A549 treated with AZD2906 at 1 μM for 4 hours (cell line): Measurements from ENCODE around the gene APOM. TPM values are rescaled to one million over a fixed set of nuclear protein-coding genes. Genes with fewer than 3 reads are reported as not detected.

ENCODE experiments used
- total RNA-seq: library from RNA; stranded (reverse); fragments of 200-300 nt; extraction: Qiagen RNA extraction; gene quantifications from 5 replicates; pipeline ENCODE4 v1.2.3, GENCODE V29; 2022

The APOM gene
- total RNA-seq = 2.9 to 3.7 TPM (median 3.1 TPM) in 5 replicates

GRCh38 chr6:31655349-31656237 lies at the start of gene APOM:
APOM (plus strand) TSS chr6:31655894; CDS start chr6:31655967, 73 bp downstream.

GRCh38 chr6:31614684-31615578 lies 40.8 kb upstream of the APOM start, which contains the start of gene AIF1:
AIF1 (plus strand) TSS chr6:31615234; CDS start chr6:31615330, 96 bp downstream.

DNA sequence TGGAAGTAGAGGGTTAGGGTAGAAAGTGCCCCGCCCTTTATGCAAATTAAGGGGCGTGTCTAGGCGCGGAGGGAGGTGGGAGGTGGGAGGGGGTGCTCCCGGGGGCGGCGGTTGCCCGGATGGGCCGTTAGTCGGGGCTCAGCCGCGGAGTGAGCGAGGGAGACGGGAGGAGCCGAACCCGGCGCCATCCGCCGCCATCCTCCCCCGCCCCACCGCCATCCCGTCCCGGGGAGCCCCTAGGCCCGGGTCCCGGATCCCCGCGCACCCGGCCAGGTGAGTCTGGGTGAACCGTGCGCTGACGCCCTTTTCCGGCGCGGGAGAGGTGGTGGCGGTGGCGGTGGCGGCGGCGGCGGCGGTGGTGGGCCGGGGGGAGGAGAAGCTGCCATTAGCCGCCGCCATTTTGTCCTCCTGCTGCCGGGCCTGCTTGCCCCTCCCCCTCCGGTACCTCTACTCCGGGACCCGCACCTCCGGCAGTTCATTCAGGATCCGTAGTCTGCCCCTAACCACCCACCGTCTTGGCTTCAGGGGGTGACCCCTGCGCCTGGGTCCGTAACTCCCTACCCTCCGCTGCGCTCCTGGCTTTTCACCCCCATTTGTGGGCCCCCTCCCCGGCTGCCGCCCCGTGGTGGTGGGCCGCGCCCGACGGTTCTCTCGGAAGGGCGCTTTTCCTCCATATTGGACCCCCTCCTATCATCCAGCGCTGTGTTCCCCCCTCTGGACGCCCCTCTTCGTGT lies 34.9 kb upstream of the APOM start, which contains the start of gene PRRC2A:
PRRC2A (plus strand) TSS at position 130 of the 734 bp plus-strand sequence. CDS start 2,075 bp downstream, outside the sequence.

GRCh38 chr6:31660381-31661261 lies 4.9 kb downstream of the APOM start, which contains the start of gene C6orf47:
C6orf47 (minus strand) TSS chr6:31660778; CDS start chr6:31659947, 831 bp downstream.

DNA sequence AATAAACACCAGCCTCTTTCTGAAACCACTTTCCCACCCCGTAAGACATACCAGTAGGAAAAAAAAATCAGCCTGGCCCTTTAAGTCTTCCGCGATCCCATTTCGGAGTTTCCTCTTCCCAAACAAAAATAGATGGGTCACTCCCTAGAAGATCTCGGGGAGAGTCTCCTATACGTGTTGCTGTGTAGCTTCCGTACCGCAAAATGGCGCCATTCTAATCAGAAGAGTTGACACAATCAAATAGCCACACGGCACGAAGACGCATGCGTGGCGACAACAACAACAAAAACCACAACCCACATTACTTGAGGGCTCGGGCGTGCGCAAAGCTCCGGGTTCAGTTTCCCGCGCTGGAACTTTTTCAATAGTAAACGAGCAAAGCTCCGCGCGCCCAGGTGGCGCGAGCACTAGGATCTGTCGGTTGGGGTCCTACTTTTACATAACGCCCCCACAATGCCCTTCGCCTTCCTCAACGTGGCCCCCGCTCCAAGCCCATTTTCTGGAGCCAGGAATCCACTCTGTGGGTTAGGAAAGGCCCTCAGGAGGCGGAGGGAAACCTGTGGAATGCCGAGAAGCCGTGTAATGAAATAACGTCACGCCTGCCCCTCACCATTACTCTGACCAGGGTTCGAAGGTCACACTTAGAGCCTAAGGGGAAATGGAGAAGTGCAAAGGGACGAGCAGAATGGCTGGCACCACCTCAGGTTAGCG lies 9.3 kb downstream of the APOM start, which contains the start of gene GPANK1:
GPANK1 (minus strand) TSS at position 208 of the 711 bp plus-strand sequence. CDS start 519 bp downstream, outside the sequence.

DNA sequence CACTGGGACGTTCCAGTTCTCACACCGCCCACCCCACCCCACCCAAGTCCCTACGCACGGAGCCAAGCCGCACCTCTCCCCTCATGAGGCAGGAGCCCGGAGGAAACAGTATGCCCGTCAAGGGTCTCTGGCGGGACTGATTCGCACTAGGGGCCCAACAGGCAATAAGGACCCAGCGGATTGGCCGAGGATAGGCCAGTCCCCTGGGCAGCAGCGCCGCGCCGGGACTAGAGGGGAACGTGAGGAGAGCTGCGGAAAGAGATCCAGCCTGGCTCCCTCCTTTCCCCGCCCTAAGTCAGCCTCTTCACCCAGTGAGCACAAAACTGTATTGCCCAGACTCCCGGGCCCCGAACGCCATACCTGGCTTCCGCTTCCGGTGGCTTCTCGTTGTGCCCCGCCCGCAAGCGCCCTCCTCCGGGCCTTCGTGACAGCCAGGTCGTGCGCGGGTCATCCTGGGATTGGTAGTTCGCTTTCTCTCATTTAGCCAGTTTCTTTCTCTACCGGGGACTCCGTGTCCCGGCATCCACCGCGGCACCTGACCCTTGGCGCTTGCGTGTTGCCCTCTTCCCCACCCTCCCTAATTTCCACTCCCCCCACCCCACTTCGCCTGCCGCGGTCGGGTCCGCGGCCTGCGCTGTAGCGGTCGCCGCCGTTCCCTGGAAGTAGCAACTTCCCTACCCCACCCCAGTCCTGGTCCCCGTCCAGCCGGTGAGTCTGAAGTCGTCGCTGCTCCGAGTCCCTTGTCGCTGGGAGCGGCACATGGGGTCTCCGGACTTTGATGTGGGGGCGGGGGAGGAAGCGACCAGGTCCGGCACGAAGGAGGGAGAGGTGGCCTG lies 10.0 kb downstream of the APOM start, which contains the start of gene CSNK2B:
CSNK2B (plus strand) TSS at position 580 of the 836 bp plus-strand sequence. CDS start 752 bp downstream, outside the sequence.

GRCh38 chr6:31669676-31670075 lies 14.0 kb downstream of the APOM start, which contains the start of gene LY6G5B:
LY6G5B (plus strand) TSS chr6:31669976; CDS start chr6:31670951, 975 bp downstream.

GRCh38 chr6:31680226-31681134 lies 24.8 kb downstream of the APOM start, which contains the start of gene LY6G5C:
LY6G5C (minus strand) TSS chr6:31681067; CDS start chr6:31680373, 694 bp downstream.

GRCh38 chr6:31702819-31703716 lies 47.4 kb downstream of the APOM start, which contains the start of gene ABHD16A:
ABHD16A (minus strand) TSS chr6:31703324; CDS start chr6:31703281, 43 bp downstream.

DNA sequence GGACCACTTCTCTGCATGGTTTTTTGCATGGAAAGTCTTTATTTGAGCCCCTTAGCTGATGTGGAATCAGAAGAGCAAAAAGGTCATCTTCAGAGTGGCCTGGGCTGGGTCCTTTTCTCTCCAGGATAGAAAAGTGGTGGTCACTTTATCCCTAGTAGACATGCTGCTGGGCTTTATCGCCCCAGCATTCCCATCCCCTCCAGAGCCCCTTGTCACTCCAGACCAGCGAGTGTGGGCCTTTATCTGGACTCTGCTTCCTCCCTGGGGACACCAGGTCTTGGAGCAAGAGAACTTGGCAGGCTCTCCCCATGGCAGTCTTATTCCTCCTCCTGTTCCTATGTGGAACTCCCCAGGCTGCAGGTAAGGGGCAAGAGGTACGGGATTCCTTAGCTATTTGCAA lies 50.9 kb downstream of the APOM start, which contains the start of gene LY6G6F:
LY6G6F (plus strand) TSS at position 268 of the 400 bp plus-strand sequence; CDS start at position 309, 41 bp downstream.

Other genes starting within 250 kb of the APOM start
- 5.8 to 6.5 TPM (median 6.2 TPM) in 5 replicates for gene MICB, start 157.7 kb upstream of the APOM start, total RNA-seq
- gene MCCD1, start 126.9 kb upstream of the APOM start, total RNA-seq = not detected in 5 replicates
- gene DDX39B, start 113.9 kb upstream of the APOM start, total RNA-seq = 340 to 418 TPM (median 347 TPM) in 5 replicates
- gene ATP6V1G2, start 109.3 kb upstream of the APOM start, total RNA-seq = 0.62 to 1.1 TPM (median 0.93 TPM) in 5 replicates
- gene NFKBIL1, start 108.3 kb upstream of the APOM start, total RNA-seq = 9.5 to 13.0 TPM (median 12.6 TPM) in 5 replicates
- 0.07 to 0.23 TPM (median 0.08 TPM) in 3 of 5 replicates, not detected in the others for gene LTA, start 83.6 kb upstream of the APOM start, total RNA-seq
- 0.07 to 0.08 TPM in 2 of 5 replicates, not detected in the others for gene TNF, start 80.3 kb upstream of the APOM start, total RNA-seq
- 0.12 to 0.49 TPM (median 0.14 TPM) in 4 of 5 replicates, not detected in the other for gene LTB, start 73.5 kb upstream of the APOM start, total RNA-seq
- gene LST1, start 69.6 kb upstream of the APOM start, total RNA-seq = 0.14 to 0.41 TPM (median 0.29 TPM) in 5 replicates
- not detected in 5 replicates for gene NCR3, start 62.9 kb upstream of the APOM start, total RNA-seq
- gene AIF1, start 40.7 kb upstream of the APOM start, total RNA-seq = not detected in 5 replicates
- gene PRRC2A, start 35.2 kb upstream of the APOM start, total RNA-seq = 66.2 to 87.9 TPM (median 84.6 TPM) in 5 replicates
- gene BAG6, start 3.2 kb upstream of the APOM start, total RNA-seq = 117 to 150 TPM (median 136 TPM) in 5 replicates
- 11.3 to 12.4 TPM (median 11.9 TPM) in 5 replicates for gene C6orf47, start 4.9 kb downstream of the APOM start, total RNA-seq
- gene GPANK1, start 9.1 kb downstream of the APOM start, total RNA-seq = 7.8 to 11.3 TPM (median 10.1 TPM) in 5 replicates
- 169 to 183 TPM (median 179 TPM) in 5 replicates for gene CSNK2B, start 10.2 kb downstream of the APOM start, total RNA-seq
- 2.7 to 4.2 TPM (median 3.2 TPM) in 5 replicates for gene LY6G5B, start 14.1 kb downstream of the APOM start, total RNA-seq
- gene LY6G5C, start 25.2 kb downstream of the APOM start, total RNA-seq = 1.2 to 1.7 TPM (median 1.4 TPM) in 5 replicates
- 14.2 to 17.5 TPM (median 16.7 TPM) in 5 replicates for gene ABHD16A, start 47.4 kb downstream of the APOM start, total RNA-seq
- not detected in 5 replicates for gene LY6G6F, start 51.0 kb downstream of the APOM start, total RNA-seq
- gene LY6G6D, start 59.5 kb downstream of the APOM start, total RNA-seq = not detected in 5 replicates
- gene LY6G6C, start 65.9 kb downstream of the APOM start, total RNA-seq = 0.08 to 0.14 TPM (median 0.09 TPM) in 3 of 5 replicates, not detected in the others
- not detected in 5 replicates for gene MPIG6B, start 67.5 kb downstream of the APOM start, total RNA-seq
- 25.2 to 32.8 TPM (median 28.6 TPM) in 5 replicates for gene DDAH2, start 73.4 kb downstream of the APOM start, total RNA-seq
- gene CLIC1, start 80.6 kb downstream of the APOM start, total RNA-seq = 467 to 486 TPM (median 475 TPM) in 5 replicates
- gene MSH5, start 84.1 kb downstream of the APOM start, total RNA-seq = 10.5 to 14.8 TPM (median 11.7 TPM) in 5 replicates
- 1.6 to 4.2 TPM (median 3.1 TPM) in 5 replicates for gene SAPCD1, start 106.8 kb downstream of the APOM start, total RNA-seq
- gene VWA7, start 121.4 kb downstream of the APOM start, total RNA-seq = 1.3 to 1.9 TPM (median 1.5 TPM) in 5 replicates
- gene VARS1, start 139.9 kb downstream of the APOM start, total RNA-seq = 49.3 to 54.8 TPM (median 53.0 TPM) in 5 replicates
- gene LSM2, start 151.1 kb downstream of the APOM start, total RNA-seq = 43.6 to 61.8 TPM (median 59.8 TPM) in 5 replicates
- gene HSPA1L, start 159.4 kb downstream of the APOM start, total RNA-seq = 1.2 to 1.7 TPM (median 1.4 TPM) in 5 replicates
- 132 to 240 TPM (median 186 TPM) in 5 replicates for gene HSPA1A, start 159.6 kb downstream of the APOM start, total RNA-seq
- 94.0 to 169 TPM (median 135 TPM) in 5 replicates for gene HSPA1B, start 171.8 kb downstream of the APOM start, total RNA-seq
- 24.3 to 33.7 TPM (median 27.9 TPM) in 5 replicates for gene NEU1, start 206.9 kb downstream of the APOM start, total RNA-seq
- 0.05 TPM in 3 of 5 replicates, not detected in the others for gene SLC44A4, start 223.1 kb downstream of the APOM start, total RNA-seq
- 21.5 to 29.0 TPM (median 26.5 TPM) in 5 replicates for gene EHMT2, start 241.8 kb downstream of the APOM start, total RNA-seq
- 2.9 to 4.5 TPM (median 3.8 TPM) in 5 replicates for gene ZBTB12, start 246.2 kb downstream of the APOM start, total RNA-seq